Ishikawa (cell line): Measurements from ENCODE around the gene TNNC1.

Experiments used
- MAX ChIP-seq: IDR thresholded peaks from 2 replicates; pipeline ENCODE4 v1.6.1; 2012
- REST ChIP-seq: IDR thresholded peaks from 2 replicates; pipeline ENCODE4 v1.6.1; 2012; ENCODE audit warnings: low read depth, mild to moderate bottlenecking
- YY1 ChIP-seq: IDR thresholded peaks from 2 replicates; pipeline ENCODE4 v1.6.1; 2012; ENCODE audit warnings: low read depth

- TF ChIP-seq MAX (no peak), YY1 (no peak), REST (no peak)
Measured at GRCh38 chr3:52471371-52472238, 17.8 kb upstream of the TNNC1 start.
